Tibial artery (tissue), 4 donors: Measurements from ENCODE around the gene DEPDC4.
"Not testable (repeated sequence)": the region's sequence is repeated elsewhere in the genome, so short reads cannot be mapped to it uniquely, and the experiment has no call there.

Source experiments
- DNase-seq, 2 donors: peaks; one replicate each; pipeline ENCODE4 v3.0.0-alpha.2; 2019
- H3K27ac ChIP-seq, 2 donors: fragments of 200-600 bp; sonication (generic) in 1 of 2; 1 replicate in 1 of 2; 2 replicates in 1 of 2; pipeline ENCODE4 v1.5.1; 2018 to 2019; ENCODE audit warnings: mild to moderate bottlenecking in 1 of 2
- H3K27me3 ChIP-seq, 2 donors: fragments of 200-600 bp; sonication (generic) in 1 of 2; one replicate each; pipeline versions ENCODE4 v1.5.1 to v1.6.0; 2016 to 2019
- H3K36me3 ChIP-seq, 3 donors: fragments of 200-600 bp; sonication (generic) in 2 of 3; one replicate each; pipeline ENCODE4 v1.5.1; 2016 to 2019; ENCODE audit warnings: mild to moderate bottlenecking in 2 of 3
- H3K4me1 ChIP-seq, 4 donors: fragments of 200-600 bp; sonication (generic) in 2 of 4; 1 replicate in 3 of 4; 2 replicates in 1 of 4; pipeline ENCODE4 v1.5.1; 2016 to 2019
- H3K4me3 ChIP-seq, 2 donors: fragments of 200-600 bp; sonication (generic) in 1 of 2; 1 replicate in 1 of 2; 2 replicates in 1 of 2; pipeline ENCODE4 v1.5.1; 2018 to 2019; ENCODE audit warnings: mild to moderate bottlenecking in 2 of 2
- H3K9me3 ChIP-seq, 3 donors: fragments of 200-600 bp; sonication (generic) in 1 of 3; one replicate each; pipeline ENCODE4 v1.5.1; 2016 to 2019
- CTCF ChIP-seq, 2 experiments: fragments of 200-600 bp in 1 of 2; fragments of 450-650 bp in 1 of 2; IDR thresholded peaks; one replicate each; pipeline ENCODE4 v1.5.1; 2017 to 2019; ENCODE audit warnings: antibody characterized with exemption in 2 of 2, mild to moderate bottlenecking in 1 of 2, moderate library complexity in 1 of 2
- intact Hi-C: fragments of 100-400 bp; cut with DNase I; formaldehyde crosslinking; loops from one replicate; pipeline ENCODE4 v1.15.0; 2023; ENCODE audit warnings: low total_unique reads

The DEPDC4 gene

GRCh38 chr12:100229876-100230275, 37.0 kb downstream of the DEPDC4 start:
- Histone ChIP-seq H3K27ac (no peak overlapping the region), H3K9me3 (no peaks in the 10 kb centered on the region), H3K4me1 (peaks cover 0 to 7% (median 6%) of the 10 kb centered on the region in 4 donors), H3K27me3 (no peaks in the 10 kb centered on the region), H3K36me3 (peaks cover 7 to 13% (median 11%) of the 10 kb centered on the region in 3 donors), H3K4me3 (no peak overlapping the region)
- intact Hi-C loops: loop anchor here (10.0 kb wide), 1 partner anchor 325 kb away; no protein-coding TSS in a partner anchor
- no peak for DNase-seq
- TF ChIP-seq CTCF (IDR thresholded peaks at IDR 0.05): no peak

GRCh38 chr12:100229036-100229635, 37.7 kb downstream of the DEPDC4 start:
- DNase-seq: no peak
- Histone ChIP-seq H3K27ac (no peak overlapping the region), H3K4me3 (no peak overlapping the region), H3K27me3 (no peaks in the 10 kb centered on the region), H3K9me3 (no peaks in the 10 kb centered on the region), H3K36me3 (peaks cover 13 to 19% (median 19%) of the 10 kb centered on the region in 3 donors), H3K4me1 (peaks cover 0 to 2% (median 1%) of the 10 kb centered on the region in 4 donors)
- TF ChIP-seq CTCF (IDR thresholded peaks at IDR 0.05): no peak
- intact Hi-C loops: no loop called here

GRCh38 chr12:100225491-100225890, 41.4 kb downstream of the DEPDC4 start:
- Histone ChIP-seq H3K9me3 (no peaks in the 10 kb centered on the region), H3K4me3 (no peak overlapping the region), H3K4me1 (no peaks in the 10 kb centered on the region), H3K36me3 (peaks cover 38 to 55% (median 44%) of the 10 kb centered on the region in 3 donors), H3K27ac (no peak overlapping the region), H3K27me3 (no peaks in the 10 kb centered on the region)
- TF ChIP-seq CTCF (IDR thresholded peaks at IDR 0.05): no peak
- DNase-seq: no peak
- intact Hi-C loops: no loop called here

- H3K27me3 ChIP-seq, DNase-seq, H3K27ac ChIP-seq, H3K4me1 ChIP-seq, H3K9me3 ChIP-seq, H3K4me3 ChIP-seq, intact Hi-C loops: not testable (repeated sequence)
- peaks cover 52 to 88% (median 74%) of the 10 kb centered on the region in 3 donors for H3K36me3 ChIP-seq
These were observed 44.7 kb downstream of the DEPDC4 start for GRCh38 chr12:100222173-100222572.

GRCh38 chr12:100221523-100221922, 45.4 kb downstream of the DEPDC4 start:
- Histone ChIP-seq H3K4me1 (no peaks in the 10 kb centered on the region), H3K36me3 (peaks cover 52 to 93% (median 76%) of the 10 kb centered on the region in 3 donors)

More at GRCh38 chr12:100221523-100221922, 45.4 kb downstream of the DEPDC4 start:
- H3K27ac ChIP-seq: no peak overlapping the region
- H3K4me3 ChIP-seq: no peak overlapping the region
- TF ChIP-seq CTCF (IDR thresholded peaks at IDR 0.05): no peak
- no peak for DNase-seq
- no peaks in the 10 kb centered on the region for H3K27me3 ChIP-seq
- intact Hi-C loops: no loop called here
- no peaks in the 10 kb centered on the region for H3K9me3 ChIP-seq
